Astrocyte (in vitro differentiated cells and primary cell): Measurements from ENCODE around the gene TMED10. TPM values are rescaled to one million over a fixed set of nuclear protein-coding genes. Genes with fewer than 3 reads are reported as not detected.

ENCODE experiments used
- DNase-seq: peaks from one replicate; pipeline ENCODE4 v3.0.0-alpha.2; 2010; ENCODE audit warnings: low read depth
- FAIRE-seq: peaks from 2 replicates; lab custom pipeline; 2011; peaks lifted over from hg19 to GRCh38; lab: Jason Lieb, UNC
- H2AFZ ChIP-seq: 2 replicates; pipeline ENCODE4 v1.6.0; 2012; ENCODE audit warnings: low read depth, low read length, inconsistent platforms
- H3K27ac ChIP-seq: 2 replicates; pipeline ENCODE4 v1.5.1; 2011; ENCODE audit warnings: low read depth, low read length, inconsistent platforms
- H3K27me3 ChIP-seq: 2 replicates; pipeline ENCODE4 v1.6.0; 2011; ENCODE audit warnings: low read length, inconsistent platforms; ENCODE audit not compliant: insufficient read depth
- H3K36me3 ChIP-seq: 2 replicates; pipeline ENCODE4 v1.5.1; 2011; ENCODE audit warnings: low read length, inconsistent platforms; ENCODE audit not compliant: insufficient read depth
- H3K4me1 ChIP-seq: 2 replicates; pipeline ENCODE4 v1.5.1; 2011; ENCODE audit warnings: low read length, inconsistent platforms; ENCODE audit not compliant: insufficient read depth
- H3K4me2 ChIP-seq: 2 replicates; pipeline ENCODE4 v1.6.0; 2012; ENCODE audit warnings: low read length, inconsistent platforms
- H3K4me3 ChIP-seq: 2 replicates; pipeline ENCODE4 v1.5.1; 2011; ENCODE audit warnings: low read depth, mild to moderate bottlenecking, low read length, inconsistent platforms; ENCODE audit not compliant: insufficient read depth
- H3K79me2 ChIP-seq: 2 replicates; pipeline ENCODE4 v1.6.0; 2012; ENCODE audit warnings: mild to moderate bottlenecking, low read length, inconsistent platforms; ENCODE audit not compliant: insufficient read depth
- H3K9ac ChIP-seq: 2 replicates; pipeline ENCODE4 v1.6.0; 2012; ENCODE audit warnings: mild to moderate bottlenecking, low read length, inconsistent platforms
- H3K9me3 ChIP-seq: 2 replicates; pipeline ENCODE4 v1.5.1; 2012; ENCODE audit warnings: low read depth, mild to moderate bottlenecking, low read length, inconsistent platforms; ENCODE audit not compliant: insufficient read depth
- H4K20me1 ChIP-seq: 2 replicates; pipeline ENCODE4 v1.6.0; 2012; ENCODE audit warnings: low read length, inconsistent platforms; ENCODE audit not compliant: insufficient read depth
- H3K27ac Mint-ChIP-seq: one replicate; pipeline ENCODE4 v1.8.0; 2021; ENCODE audit warnings: mild to moderate bottlenecking, mixed read lengths; ENCODE audit not compliant: unreplicated experiment
- H3K27me3 Mint-ChIP-seq: one replicate; pipeline ENCODE4 v1.8.0; 2021; ENCODE audit warnings: low read depth, mixed read lengths; ENCODE audit not compliant: unreplicated experiment
- H3K36me3 Mint-ChIP-seq: one replicate; pipeline ENCODE4 v1.8.0; 2021; ENCODE audit warnings: low read depth, mixed read lengths; ENCODE audit not compliant: unreplicated experiment
- H3K4me1 Mint-ChIP-seq: one replicate; pipeline ENCODE4 v1.8.0; 2021; ENCODE audit warnings: low read depth, mixed read lengths; ENCODE audit not compliant: unreplicated experiment
- H3K4me3 Mint-ChIP-seq: one replicate; pipeline ENCODE4 v1.8.0; 2021; ENCODE audit warnings: mild to moderate bottlenecking, moderate library complexity, mixed read lengths; ENCODE audit not compliant: unreplicated experiment
- H3K9me3 Mint-ChIP-seq: one replicate; pipeline ENCODE4 v1.8.0; 2021; ENCODE audit warnings: mild to moderate bottlenecking, mixed read lengths; ENCODE audit not compliant: unreplicated experiment
- EZH2 ChIP-seq: IDR thresholded peaks from 2 replicates; pipeline ENCODE4 v1.6.1; 2012; ENCODE audit warnings: mild to moderate bottlenecking, low read length, inconsistent platforms; ENCODE audit not compliant: insufficient read depth
- total RNA-seq: library from RNA; stranded (reverse); gene quantifications from 2 replicates; pipeline ENCODE4 v1.2.1, GENCODE V29; 2021
- TF ChIP-seq, protein P1 (sequence below): IDR thresholded peaks from 2 replicates; pipeline ENCODE4 v1.5.1; 2011; ENCODE audit warnings: low read depth, mild to moderate bottlenecking, inconsistent platforms, low read length, moderate library complexity; ENCODE audit not compliant: insufficient read depth

Gene TMED10
- total RNA-seq, 1 donor from 2014 or later: 331 TPM

DNA sequence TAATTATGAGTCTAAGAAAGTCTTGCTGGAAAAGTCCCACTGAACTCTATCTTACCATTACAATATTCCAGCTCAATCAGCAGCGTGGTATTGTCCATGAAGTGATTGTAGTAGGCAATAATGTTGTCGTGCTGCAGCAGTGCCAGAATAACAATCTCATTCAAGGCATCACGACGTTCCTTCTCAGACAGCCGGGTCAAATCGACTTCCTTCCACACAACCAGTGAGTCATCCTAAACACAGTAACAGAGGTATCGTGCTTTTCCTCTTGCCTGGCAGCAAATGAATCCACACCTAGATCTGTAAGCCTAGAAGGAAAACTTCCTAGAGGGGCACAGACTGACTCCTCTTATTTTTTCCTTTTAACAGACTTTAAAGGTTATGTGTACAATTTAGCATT lies 52.4 kb downstream of the TMED10 start:
- Mint-ChIP-seq H3K27ac (peak overlapping the region; percentile 71), H3K36me3 (peaks cover 2% of the 10 kb centered on the region), H3K9me3 (no peaks in the 10 kb centered on the region), H3K4me3 (peak overlapping the region; percentile 57), H3K4me1 (peaks cover 24% of the 10 kb centered on the region), H3K27me3 (no peaks in the 10 kb centered on the region)
- Histone ChIP-seq H3K4me3 (no peak overlapping the region), H3K9me3 (no peaks in the 10 kb centered on the region), H3K4me2 (peak overlapping the region; percentile 47), H4K20me1 (no peaks in the 10 kb centered on the region), H3K27ac (peak overlapping the region; percentile 43), H3K36me3 (peaks cover 5% of the 10 kb centered on the region), H3K9ac (peak overlapping the region; percentile 1), H3K79me2 (peaks cover 23% of the 10 kb centered on the region), H3K4me1 (peaks cover 33% of the 10 kb centered on the region), H3K27me3 (no peaks in the 10 kb centered on the region), H2AFZ (no peak overlapping the region)
- FAIRE-seq (peak; percentile 32), DNase-seq (peak; percentile 88)
- TF ChIP-seq EZH2: no peak
- TF ChIP-seq, protein P1, sequence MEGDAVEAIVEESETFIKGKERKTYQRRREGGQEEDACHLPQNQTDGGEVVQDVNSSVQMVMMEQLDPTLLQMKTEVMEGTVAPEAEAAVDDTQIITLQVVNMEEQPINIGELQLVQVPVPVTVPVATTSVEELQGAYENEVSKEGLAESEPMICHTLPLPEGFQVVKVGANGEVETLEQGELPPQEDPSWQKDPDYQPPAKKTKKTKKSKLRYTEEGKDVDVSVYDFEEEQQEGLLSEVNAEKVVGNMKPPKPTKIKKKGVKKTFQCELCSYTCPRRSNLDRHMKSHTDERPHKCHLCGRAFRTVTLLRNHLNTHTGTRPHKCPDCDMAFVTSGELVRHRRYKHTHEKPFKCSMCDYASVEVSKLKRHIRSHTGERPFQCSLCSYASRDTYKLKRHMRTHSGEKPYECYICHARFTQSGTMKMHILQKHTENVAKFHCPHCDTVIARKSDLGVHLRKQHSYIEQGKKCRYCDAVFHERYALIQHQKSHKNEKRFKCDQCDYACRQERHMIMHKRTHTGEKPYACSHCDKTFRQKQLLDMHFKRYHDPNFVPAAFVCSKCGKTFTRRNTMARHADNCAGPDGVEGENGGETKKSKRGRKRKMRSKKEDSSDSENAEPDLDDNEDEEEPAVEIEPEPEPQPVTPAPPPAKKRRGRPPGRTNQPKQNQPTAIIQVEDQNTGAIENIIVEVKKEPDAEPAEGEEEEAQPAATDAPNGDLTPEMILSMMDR: no peak

DNA sequence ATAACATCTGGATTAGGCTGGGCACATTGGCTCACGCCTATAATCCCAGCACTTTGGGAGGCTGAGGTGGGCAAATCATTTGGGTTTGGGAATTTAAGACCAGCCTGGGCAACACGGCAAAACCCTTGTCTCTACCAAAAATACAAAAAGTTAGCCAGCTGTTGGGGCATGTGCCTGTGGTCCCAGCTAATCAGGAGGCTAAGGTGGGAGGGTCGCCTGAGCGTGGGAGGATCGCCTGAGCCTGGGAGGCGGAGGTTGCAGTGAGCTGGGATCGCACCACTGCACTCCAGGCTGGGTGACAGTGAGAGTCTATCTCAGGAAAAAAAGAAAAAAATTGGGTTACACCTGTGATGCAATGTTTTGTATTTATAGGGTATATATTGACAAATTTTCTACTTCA lies 54.9 kb downstream of the TMED10 start:
- H3K36me3 ChIP-seq: peaks cover 5% of the 10 kb centered on the region
- no peaks in the 10 kb centered on the region for H4K20me1 ChIP-seq
- peaks cover 24% of the 10 kb centered on the region for H3K4me1 Mint-ChIP-seq
- no peaks in the 10 kb centered on the region for H3K9me3 Mint-ChIP-seq
- no peak overlapping the region for H3K4me3 ChIP-seq
- no peak overlapping the region for H3K9ac ChIP-seq
- H3K9me3 ChIP-seq: no peaks in the 10 kb centered on the region
- H3K79me2 ChIP-seq: peaks cover 16% of the 10 kb centered on the region
- DNase-seq: no peak
- peaks cover 29% of the 10 kb centered on the region for H3K4me1 ChIP-seq
- H3K27me3 ChIP-seq: no peaks in the 10 kb centered on the region
- no peaks in the 10 kb centered on the region for H3K27me3 Mint-ChIP-seq
- FAIRE-seq: no peak
- no peak for TF ChIP-seq EZH2
- TF ChIP-seq, protein P1: no peak
- no peak overlapping the region for H3K4me3 Mint-ChIP-seq
- H3K4me2 ChIP-seq: no peak overlapping the region
- H3K36me3 Mint-ChIP-seq: peaks cover 7% of the 10 kb centered on the region
- no peak overlapping the region for H2AFZ ChIP-seq
- no peak overlapping the region for H3K27ac ChIP-seq
- H3K27ac Mint-ChIP-seq: no peak overlapping the region

DNA sequence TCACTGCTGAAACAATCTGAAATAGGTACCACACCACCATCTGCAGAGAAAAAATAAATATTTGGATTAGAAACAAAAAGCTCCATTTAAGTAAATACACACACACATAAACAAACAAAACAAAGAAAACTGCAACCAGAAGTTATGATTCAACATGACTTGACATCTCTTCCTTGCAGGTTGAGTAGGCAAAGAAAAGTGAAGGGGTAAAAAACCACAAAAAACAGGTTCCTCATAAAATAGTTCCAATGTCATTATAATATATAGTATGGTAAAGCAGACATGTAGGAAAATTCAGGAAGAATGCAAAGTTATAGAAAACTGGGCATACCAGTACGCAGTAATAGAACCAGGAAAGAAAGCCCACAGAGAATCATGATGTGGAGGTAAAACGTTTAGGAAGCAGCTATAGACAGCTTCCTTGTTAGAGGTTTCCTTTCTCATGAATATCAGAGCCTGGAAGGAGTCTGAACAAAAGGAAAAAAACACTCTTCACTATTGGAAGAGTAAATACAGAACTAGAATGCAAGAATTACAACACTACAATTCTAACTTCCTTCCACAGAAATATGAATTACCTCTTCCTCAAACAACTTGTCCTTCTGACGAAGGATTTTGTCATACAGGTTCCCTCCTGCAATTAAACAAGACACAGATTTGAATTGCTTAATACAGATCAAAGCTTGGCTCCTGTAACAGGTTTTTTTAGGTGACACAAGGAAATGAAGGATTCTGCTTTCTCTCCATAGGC lies 55.7 kb downstream of the TMED10 start:
- TF ChIP-seq, protein P1: no peak
- TF ChIP-seq EZH2: no peak
- no peak overlapping the region for H2AFZ ChIP-seq
- peaks cover 22% of the 10 kb centered on the region for H3K4me1 ChIP-seq
- H4K20me1 ChIP-seq: no peaks in the 10 kb centered on the region
- DNase-seq (no peak), FAIRE-seq (no peak)
- no peak overlapping the region for H3K4me3 Mint-ChIP-seq
- H3K9me3 Mint-ChIP-seq: no peaks in the 10 kb centered on the region
- H3K9me3 ChIP-seq: no peaks in the 10 kb centered on the region
- peaks cover 7% of the 10 kb centered on the region for H3K36me3 Mint-ChIP-seq
- H3K4me1 Mint-ChIP-seq: peaks cover 18% of the 10 kb centered on the region
- no peak overlapping the region for H3K9ac ChIP-seq
- no peak overlapping the region for H3K27ac Mint-ChIP-seq
- H3K27me3 Mint-ChIP-seq: no peaks in the 10 kb centered on the region
- H3K27me3 ChIP-seq: no peaks in the 10 kb centered on the region
- H3K4me2 ChIP-seq: no peak overlapping the region
- H3K79me2 ChIP-seq: peaks cover 8% of the 10 kb centered on the region
- H3K36me3 ChIP-seq: peaks cover 5% of the 10 kb centered on the region
- no peak overlapping the region for H3K4me3 ChIP-seq
- H3K27ac ChIP-seq: no peak overlapping the region
